Trophoblast cell (in vitro differentiated cells and primary cell): ENCODE results near the gene SLC22A23.
A peak's percentile ranks its signal among the peaks of the same experiment; 100 is the strongest.

Source experiments
- DNase-seq, 2 donors: peaks; one replicate each; pipeline ENCODE4 v3.0.0-alpha.2; 2016
- H2AFZ ChIP-seq: 2 replicates; pipeline ENCODE4 v1.6.1; 2013; ENCODE audit warnings: low read length, moderate library complexity, mild to moderate bottlenecking; ENCODE audit not compliant: insufficient read depth, poor library complexity
- H2AK5ac ChIP-seq: 2 replicates; pipeline ENCODE4 v1.6.1; 2013; ENCODE audit warnings: mild to moderate bottlenecking, low read length
- H2BK120ac ChIP-seq: 2 replicates; pipeline ENCODE4 v1.6.1; 2013; ENCODE audit warnings: low read length, mild to moderate bottlenecking, moderate library complexity; ENCODE audit not compliant: insufficient read depth, poor library complexity
- H2BK12ac ChIP-seq: 2 replicates; pipeline ENCODE4 v1.6.1; 2013; ENCODE audit warnings: mild to moderate bottlenecking, low read length, moderate library complexity
- H2BK5ac ChIP-seq: 2 replicates; pipeline ENCODE4 v1.6.1; 2013; ENCODE audit warnings: low read length, low read depth, moderate library complexity, mild to moderate bottlenecking; ENCODE audit not compliant: poor library complexity
- H3K14ac ChIP-seq: 2 replicates; pipeline ENCODE4 v1.6.1; 2013; ENCODE audit warnings: mild to moderate bottlenecking, low read length
- H3K18ac ChIP-seq: 2 replicates; pipeline ENCODE4 v1.6.1; 2013; ENCODE audit warnings: mild to moderate bottlenecking, low read length
- H3K23ac ChIP-seq: 2 replicates; pipeline ENCODE4 v1.6.1; 2013; ENCODE audit warnings: low read length
- H3K27ac ChIP-seq: 2 replicates; pipeline ENCODE4 v1.5.1; 2013; ENCODE audit warnings: low read depth, mild to moderate bottlenecking, inconsistent platforms, low read length, moderate library complexity
- H3K27me3 ChIP-seq: 2 replicates; pipeline ENCODE4 v1.6.1; 2013; ENCODE audit warnings: inconsistent platforms, mild to moderate bottlenecking, low read length, moderate library complexity; ENCODE audit not compliant: insufficient read depth
- H3K36me3 ChIP-seq, 2 experiments: 1 replicate in 1 of 2; 2 replicates in 1 of 2; pipeline ENCODE4 v1.6.1; 2013; ENCODE audit warnings: low read length in 2 of 2, mild to moderate bottlenecking in 2 of 2, moderate library complexity in 1 of 2; ENCODE audit not compliant: insufficient read depth in 2 of 2, control insufficient read depth in 1 of 2
- H3K4ac ChIP-seq: 2 replicates; pipeline ENCODE4 v1.6.1; 2013; ENCODE audit warnings: low read depth, mild to moderate bottlenecking, low read length, moderate library complexity
- H3K4me1 ChIP-seq, 2 experiments: 1 replicate in 1 of 2; 2 replicates in 1 of 2; pipeline ENCODE4 v1.6.1; 2013; ENCODE audit warnings: low read length in 2 of 2, mild to moderate bottlenecking in 2 of 2, moderate library complexity in 1 of 2; ENCODE audit not compliant: insufficient read depth in 2 of 2, control insufficient read depth in 1 of 2
- H3K4me2 ChIP-seq: 2 replicates; pipeline ENCODE4 v1.6.1; 2013; ENCODE audit warnings: inconsistent platforms, mild to moderate bottlenecking, low read length, moderate library complexity
- H3K4me3 ChIP-seq: 2 replicates; pipeline ENCODE4 v1.5.1; 2013; ENCODE audit warnings: mild to moderate bottlenecking, low read depth, low read length, inconsistent platforms
- H3K79me1 ChIP-seq: one replicate; pipeline ENCODE4 v1.6.1; 2013; ENCODE audit warnings: low read length
- H3K79me2 ChIP-seq: 2 replicates; pipeline ENCODE4 v1.6.1; 2013; ENCODE audit warnings: low read length, mild to moderate bottlenecking; ENCODE audit not compliant: control insufficient read depth, insufficient read depth, poor library complexity
- H3K9ac ChIP-seq: 2 replicates; pipeline ENCODE4 v1.6.1; 2013; ENCODE audit warnings: mild to moderate bottlenecking, low read length
- H3K9me3 ChIP-seq: 2 replicates; pipeline ENCODE4 v1.6.1; 2013; ENCODE audit warnings: low read depth, mild to moderate bottlenecking, control low read depth, inconsistent platforms, low read length; ENCODE audit not compliant: insufficient read depth
- H4K12ac ChIP-seq: 2 replicates; pipeline ENCODE4 v1.6.1; 2013; ENCODE audit warnings: low read depth, mild to moderate bottlenecking, low read length, moderate library complexity
- H4K8ac ChIP-seq: 2 replicates; pipeline ENCODE4 v1.6.1; 2013; ENCODE audit warnings: low read depth, mild to moderate bottlenecking, low read length, moderate library complexity
- H4K91ac ChIP-seq: one replicate; pipeline ENCODE4 v1.6.1; 2013; ENCODE audit warnings: low read depth, mild to moderate bottlenecking, low read length, moderate library complexity
- WGBS: extraction: QIAGEN DNeasy Blood & Tissue Kit; methylation state at CpG from one replicate; pipeline ENCODE4 v1.1.7; 2013; ENCODE audit warnings: missing lambda C conversion rate; ENCODE audit not compliant: insufficient read length, insufficient coverage; ENCODE audit errors: extremely low coverage; 5-methylcytosine and 5-hydroxymethylcytosine counted together

SLC22A23 gene

GRCh38 chr6:3428700-3429099 is 28.1 kb downstream of the SLC22A23 start:
- no peak overlapping the region for H3K4me3 ChIP-seq
- no peak overlapping the region for H3K14ac ChIP-seq
- no peak for DNase-seq
- H3K9ac ChIP-seq, result no peak overlapping the region
- no peak overlapping the region for H3K4me2 ChIP-seq
- H3K9me3 ChIP-seq, result no peaks in the 10 kb centered on the region
- no peak overlapping the region for H2BK12ac ChIP-seq
- peaks cover 7% of the 10 kb centered on the region for H3K79me2 ChIP-seq
- H3K4me1 ChIP-seq, result peaks cover 23 to 29% of the 10 kb centered on the region in 2 experiments
- H2AK5ac ChIP-seq, result no peak overlapping the region
- H3K36me3 ChIP-seq, result peaks cover 0 to 3% of the 10 kb centered on the region in 2 experiments
- no CpG with 5 or more reads among the region's 3 CpGs for WGBS
- no peak overlapping the region for H2BK5ac ChIP-seq
- H3K27ac ChIP-seq, result no peak overlapping the region
- H3K18ac ChIP-seq, result no peak overlapping the region
- no peak overlapping the region for H4K91ac ChIP-seq
- H4K8ac ChIP-seq, result no peak overlapping the region
- H3K79me1 ChIP-seq, result peaks cover 15% of the 10 kb centered on the region
- H2BK120ac ChIP-seq, result no peak overlapping the region
- H3K4ac ChIP-seq, result no peak overlapping the region
- no peak overlapping the region for H4K12ac ChIP-seq
- no peaks in the 10 kb centered on the region for H3K27me3 ChIP-seq
- H2AFZ ChIP-seq, result no peak overlapping the region
- no peak overlapping the region for H3K23ac ChIP-seq

- H4K8ac ChIP-seq, result no peak overlapping the region
- H3K18ac ChIP-seq, result peak overlapping the region; percentile 33
- no peak for DNase-seq
- H3K9ac ChIP-seq, result no peak overlapping the region
- H3K4me2 ChIP-seq, result no peak overlapping the region
- no peak overlapping the region for H3K4me3 ChIP-seq
- H4K91ac ChIP-seq, result no peak overlapping the region
- no peak overlapping the region for H4K12ac ChIP-seq
- H3K27me3 ChIP-seq, result no peaks in the 10 kb centered on the region
- H3K27ac ChIP-seq, result no peak overlapping the region
- no peak overlapping the region for H2BK5ac ChIP-seq
- no peak overlapping the region for H2AFZ ChIP-seq
- no peak overlapping the region for H3K14ac ChIP-seq
- no peak overlapping the region for H2AK5ac ChIP-seq
- H3K9me3 ChIP-seq, result no peaks in the 10 kb centered on the region
- H2BK12ac ChIP-seq, result no peak overlapping the region
- WGBS, result no CpG with 5 or more reads among the region's 4 CpGs
- peaks cover 15% of the 10 kb centered on the region for H3K79me1 ChIP-seq
- H2BK120ac ChIP-seq, result no peak overlapping the region
- no peak overlapping the region for H3K23ac ChIP-seq
- H3K4me1 ChIP-seq, result peaks cover 23 to 30% of the 10 kb centered on the region in 2 experiments
- H3K36me3 ChIP-seq, result peaks cover 0 to 3% of the 10 kb centered on the region in 2 experiments
- H3K79me2 ChIP-seq, result peaks cover 7% of the 10 kb centered on the region
- H3K4ac ChIP-seq, result peak overlapping the region; percentile 60
Measured at GRCh38 chr6:3428247-3428646, 28.6 kb downstream of the SLC22A23 start.

GRCh38 chr6:3427687-3428085 is 29.2 kb downstream of the SLC22A23 start:
- Histone ChIP-seq H2BK120ac (no peak overlapping the region), H3K9me3 (no peaks in the 10 kb centered on the region), H3K4me3 (no peak overlapping the region), H3K4ac (peak overlapping the region; percentile 60), H3K4me1 (peaks cover 18 to 25% of the 10 kb centered on the region in 2 experiments), H3K36me3 (peaks cover 0 to 3% of the 10 kb centered on the region in 2 experiments), H3K27ac (no peak overlapping the region), H3K23ac (no peak overlapping the region), H2BK12ac (no peak overlapping the region), H4K8ac (no peak overlapping the region), H3K9ac (no peak overlapping the region), H2AFZ (no peak overlapping the region), H3K18ac (peak overlapping the region; percentile 33), H3K79me1 (peaks cover 11% of the 10 kb centered on the region), H3K79me2 (peaks cover 7% of the 10 kb centered on the region), H2BK5ac (no peak overlapping the region), H3K27me3 (no peaks in the 10 kb centered on the region), H4K91ac (no peak overlapping the region), H4K12ac (no peak overlapping the region), H3K14ac (no peak overlapping the region), H3K4me2 (no peak overlapping the region), H2AK5ac (no peak overlapping the region)
- WGBS, result no CpG with 5 or more reads among the region's 10 CpGs
- no peak for DNase-seq

- Histone ChIP-seq H3K9ac (no peak overlapping the region), H2BK5ac (no peak overlapping the region), H2BK12ac (no peak overlapping the region), H3K36me3 (peaks cover 0 to 3% of the 10 kb centered on the region in 2 experiments), H3K4me3 (no peak overlapping the region), H3K27me3 (no peaks in the 10 kb centered on the region), H4K91ac (no peak overlapping the region), H3K27ac (no peak overlapping the region), H2AFZ (no peak overlapping the region), H2BK120ac (no peak overlapping the region), H2AK5ac (no peak overlapping the region), H4K8ac (peak overlapping the region; percentile 16), H3K4me2 (no peak overlapping the region), H3K14ac (no peak overlapping the region), H3K4me1 (peaks cover 14 to 22% of the 10 kb centered on the region in 2 experiments), H3K18ac (no peak overlapping the region), H3K79me1 (peaks cover 10% of the 10 kb centered on the region), H3K23ac (no peak overlapping the region), H4K12ac (no peak overlapping the region), H3K9me3 (no peaks in the 10 kb centered on the region), H3K79me2 (peaks cover 7% of the 10 kb centered on the region), H3K4ac (peak overlapping the region; percentile 23)
- no peak for DNase-seq
- no CpG with 5 or more reads among the region's 20 CpGs for WGBS
Measured at GRCh38 chr6:3426927-3427686, 29.7 kb downstream of the SLC22A23 start.
